ENCODE results near the gene ZNF575.
"Not testable (repeated sequence)": the region's sequence is repeated elsewhere in the genome, so short reads cannot be mapped to it uniquely, and the experiment has no call there.

ZNF575 gene

GRCh38 chr19:43545981-43546380 is 13.0 kb downstream of the ZNF575 start:
- no peak for DNase-seq

- no peak for DNase-seq
Measured at GRCh38 chr19:43546581-43546980, 13.6 kb downstream of the ZNF575 start.

DNA sequence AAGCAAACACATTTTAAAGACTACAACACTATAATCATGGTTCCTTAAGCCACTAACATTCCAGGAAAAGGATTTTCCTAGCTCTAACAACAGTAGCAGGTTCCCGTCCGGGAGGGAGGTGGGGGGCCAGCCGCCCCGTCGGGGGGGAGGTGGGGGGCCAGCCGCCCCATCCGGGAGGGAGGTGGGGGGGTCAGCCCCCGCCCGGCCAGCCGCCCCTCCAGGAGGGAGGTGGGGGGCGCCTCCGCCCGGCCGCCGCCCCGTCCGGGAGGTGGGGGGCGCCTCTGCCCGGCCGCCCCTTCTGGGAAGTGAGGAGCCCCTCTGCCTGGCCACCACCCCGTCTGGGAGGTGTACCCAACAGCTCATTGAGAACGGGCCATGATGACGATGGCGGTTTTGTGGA is 14.9 kb downstream of the ZNF575 start:
- not testable (repeated sequence) for DNase-seq

DNA sequence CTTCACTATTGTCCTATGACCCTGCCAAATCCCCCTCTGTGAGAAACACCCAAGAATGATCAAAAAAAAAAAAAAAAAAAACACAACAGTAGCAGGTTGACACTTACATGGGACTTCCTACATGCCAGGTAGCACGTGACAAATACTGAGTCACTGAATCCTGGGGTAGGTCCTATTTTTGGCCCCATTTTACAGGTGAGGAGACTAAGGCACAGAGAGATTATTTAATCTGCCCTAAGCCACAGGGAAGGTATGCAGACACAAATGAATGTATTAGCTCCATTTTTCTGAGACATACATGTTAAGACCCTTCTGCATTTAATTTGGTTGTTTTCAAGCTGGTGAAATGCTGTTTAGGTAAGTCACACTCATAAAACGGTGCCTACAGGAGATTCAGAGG is 15.7 kb downstream of the ZNF575 start:
- DNase-seq: no peak

GRCh38 chr19:43551399-43552197 is 18.6 kb downstream of the ZNF575 start:
- no peak for DNase-seq

GRCh38 chr19:43552198-43552450 is 19.1 kb downstream of the ZNF575 start:
- DNase-seq: no peak

DNA sequence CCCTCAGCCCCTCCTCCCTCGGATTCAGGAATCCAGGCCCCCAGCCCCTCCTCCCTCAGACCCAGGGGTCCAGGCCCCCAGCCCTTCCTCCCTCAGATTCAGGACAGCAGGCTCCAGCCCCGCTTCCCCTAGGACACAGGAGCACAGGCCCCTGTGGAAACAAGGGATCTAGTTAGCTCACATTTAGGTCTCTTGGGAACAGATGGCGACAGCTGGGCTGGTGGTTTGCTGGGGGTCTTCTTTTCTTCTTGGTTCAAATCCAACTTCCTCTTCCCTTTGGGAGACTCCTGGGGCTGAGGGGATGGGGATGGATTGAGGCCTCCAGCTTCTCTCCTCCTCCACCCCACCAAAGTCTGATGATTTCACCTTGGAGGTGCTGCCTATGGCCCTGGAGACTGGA is 19.6 kb downstream of the ZNF575 start:
- no peak for DNase-seq

DNA sequence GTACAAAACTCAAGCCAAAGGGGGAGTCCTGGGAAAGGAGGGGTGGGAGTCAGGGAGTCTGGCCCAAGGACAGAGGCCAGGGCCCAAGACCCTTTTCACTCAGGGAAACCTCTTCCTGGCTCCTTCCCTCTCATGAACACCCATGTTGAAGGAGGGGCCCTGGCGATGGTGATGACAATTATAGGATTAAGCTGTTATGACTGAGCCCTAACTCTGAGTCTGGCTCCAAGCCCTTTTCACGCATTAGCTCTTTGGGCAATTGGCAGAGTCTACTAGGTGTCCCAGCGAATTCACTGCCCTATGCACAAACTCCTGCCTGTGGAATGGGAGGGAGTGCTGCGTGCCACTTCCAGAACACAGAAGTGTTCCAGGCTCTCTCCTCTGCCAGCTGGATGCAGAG is 20.7 kb downstream of the ZNF575 start:
- no peak for DNase-seq

DNA sequence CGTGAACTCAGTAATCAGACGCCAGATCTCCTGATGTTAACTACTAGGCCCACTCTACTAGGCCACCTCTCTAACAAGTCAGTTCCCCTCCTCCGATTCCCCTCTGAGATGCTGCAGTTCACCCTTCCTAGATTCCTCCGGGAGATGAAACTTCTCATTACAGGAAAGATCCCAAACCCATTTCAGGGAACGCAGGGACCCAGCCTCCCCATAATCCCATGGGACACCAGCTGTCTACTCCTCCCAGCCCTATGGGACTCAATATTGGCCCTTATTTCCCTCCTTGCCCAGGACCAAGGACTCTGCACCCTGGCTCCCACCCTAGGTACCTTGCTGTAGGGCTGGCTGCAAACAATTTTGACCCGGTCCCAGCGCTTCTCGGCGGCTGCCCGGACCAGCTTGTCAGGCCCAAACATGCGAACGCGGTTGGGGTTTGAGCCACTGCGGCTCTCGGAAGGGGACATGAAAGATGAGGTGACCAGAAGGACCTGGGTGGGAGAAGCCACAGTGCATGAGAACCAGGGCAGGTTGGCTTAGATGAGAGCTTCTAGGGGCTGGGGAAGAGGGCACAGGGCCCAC is 21.4 kb downstream of the ZNF575 start:
- no peak for DNase-seq

GRCh38 chr19:43555185-43555770 is 22.3 kb downstream of the ZNF575 start:
- peak; percentile 83 for DNase-seq

GRCh38 chr19:43560687-43561086 is 27.7 kb downstream of the ZNF575 start:
- DNase-seq: peak; percentile 59

- DNase-seq: peak; percentile 52
Measured at GRCh38 chr19:43561139-43561970, 28.4 kb downstream of the ZNF575 start.

DNA sequence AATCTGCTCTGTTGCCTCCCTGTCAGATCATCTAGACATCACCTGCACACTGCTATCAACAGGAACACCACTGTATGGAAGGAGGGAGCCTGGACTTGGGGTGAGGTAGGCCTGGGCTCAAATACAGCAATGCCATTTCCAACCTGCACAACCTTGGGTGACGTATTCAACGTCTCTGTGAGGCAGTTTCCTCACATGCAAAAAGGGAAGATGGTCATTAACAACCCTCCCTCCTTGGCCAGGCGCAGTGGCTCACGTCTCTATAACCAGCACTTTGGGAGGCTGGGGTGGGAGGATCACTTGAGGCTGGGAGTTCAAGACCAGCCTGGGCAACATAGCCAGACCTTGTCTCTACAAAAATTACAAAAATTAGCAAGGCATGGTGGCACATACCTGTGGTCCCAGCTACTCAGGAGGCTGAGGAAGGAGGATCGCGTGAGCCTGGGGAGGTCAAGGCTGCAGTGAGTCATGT is 29.3 kb downstream of the ZNF575 start:
- peak; percentile 9 for DNase-seq

DNA sequence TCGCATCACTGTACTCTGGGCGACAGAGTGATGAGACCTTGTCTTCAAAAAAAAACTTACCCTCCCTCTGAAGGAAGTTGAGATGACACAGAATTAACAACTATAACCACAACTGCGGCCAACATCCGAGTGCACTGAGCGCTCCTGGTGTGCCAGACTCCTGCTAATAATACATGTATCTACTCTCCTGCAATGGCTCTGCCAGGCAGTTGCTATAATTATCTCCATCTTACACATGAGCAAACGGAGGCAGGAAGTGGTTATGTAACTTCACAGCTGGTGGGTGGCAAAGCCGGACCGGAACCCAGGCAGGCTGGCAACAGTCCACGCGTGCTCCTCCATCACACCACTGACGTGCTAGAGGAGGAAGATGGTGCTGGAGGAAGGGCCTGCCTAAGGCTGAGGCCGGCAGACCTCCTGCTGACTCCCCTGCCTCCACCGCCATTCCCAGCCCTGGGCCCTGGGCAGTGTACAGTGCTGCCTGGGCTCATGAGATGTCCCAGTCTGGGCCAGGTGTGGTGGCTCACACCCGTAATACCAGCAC is 29.8 kb downstream of the ZNF575 start:
- peak; percentile 95 for DNase-seq

DNA sequence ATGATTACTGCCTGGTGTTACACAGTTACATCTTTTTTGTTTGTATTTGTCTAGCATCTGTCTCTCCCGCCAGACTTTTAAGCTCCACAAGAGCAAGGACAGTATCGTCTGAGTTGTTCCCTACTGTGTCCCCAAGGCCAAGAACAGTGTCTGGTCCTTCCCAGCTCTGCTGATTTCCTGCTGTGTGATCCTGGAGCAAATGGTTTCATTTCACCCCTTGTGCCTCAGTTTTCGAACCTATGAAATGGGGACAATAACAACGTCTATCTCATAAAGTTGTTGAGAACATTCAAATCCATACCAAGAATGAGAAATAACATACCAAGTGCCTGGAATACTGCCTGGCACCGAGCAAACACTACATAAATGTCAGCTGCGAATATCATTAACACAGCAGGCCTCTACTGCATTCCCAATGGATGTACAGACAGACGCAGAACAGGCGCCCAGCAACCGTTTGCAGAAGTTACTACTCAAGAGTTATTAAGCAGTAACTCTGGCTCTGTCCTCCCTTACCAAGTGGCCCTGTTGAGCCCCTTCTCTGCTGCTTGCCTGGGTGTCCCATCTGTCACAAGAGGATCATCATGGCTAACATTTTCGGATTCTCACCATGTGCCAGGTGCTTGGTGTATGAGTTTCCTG is 30.9 kb downstream of the ZNF575 start:
- no peak for DNase-seq

DNA sequence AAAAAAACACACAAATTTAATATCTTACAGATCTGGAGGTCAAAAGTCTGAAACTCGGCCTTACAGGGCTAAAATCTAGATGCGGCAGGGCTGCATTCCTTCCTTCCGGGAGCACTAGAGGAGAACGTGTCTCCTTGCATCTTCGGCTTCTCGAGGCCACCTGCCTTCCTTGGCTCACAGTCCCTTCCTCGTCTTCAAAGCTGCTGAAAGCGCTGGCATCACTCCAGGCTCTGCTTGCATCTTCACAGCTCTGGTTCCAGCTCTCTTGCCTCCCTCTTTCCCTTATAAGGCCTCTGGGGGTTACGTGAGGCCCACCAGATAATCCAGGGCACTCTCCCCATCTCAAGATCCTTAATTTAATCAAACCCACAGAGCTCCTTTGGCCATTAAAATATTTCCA is 31.8 kb downstream of the ZNF575 start:
- DNase-seq: no peak

DNA sequence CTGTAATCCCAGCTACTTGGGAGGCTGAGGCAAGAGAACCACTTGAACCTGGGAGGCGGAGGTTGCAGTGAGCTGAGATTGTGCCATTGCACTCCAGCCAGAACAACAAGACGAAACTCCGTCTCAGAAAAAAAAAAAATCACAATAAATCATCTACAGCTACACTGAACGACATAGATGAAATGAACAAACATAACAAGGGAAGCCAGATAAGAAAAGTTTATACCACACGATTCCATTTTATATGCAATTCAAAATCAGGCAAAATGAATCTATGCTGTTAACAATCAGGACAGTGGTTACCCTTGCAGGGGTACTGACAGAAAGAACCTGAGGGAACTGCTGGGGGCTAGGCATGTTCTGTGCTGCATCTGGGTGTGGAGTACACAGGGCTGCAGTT is 36.7 kb downstream of the ZNF575 start:
- no peak for DNase-seq

DNA sequence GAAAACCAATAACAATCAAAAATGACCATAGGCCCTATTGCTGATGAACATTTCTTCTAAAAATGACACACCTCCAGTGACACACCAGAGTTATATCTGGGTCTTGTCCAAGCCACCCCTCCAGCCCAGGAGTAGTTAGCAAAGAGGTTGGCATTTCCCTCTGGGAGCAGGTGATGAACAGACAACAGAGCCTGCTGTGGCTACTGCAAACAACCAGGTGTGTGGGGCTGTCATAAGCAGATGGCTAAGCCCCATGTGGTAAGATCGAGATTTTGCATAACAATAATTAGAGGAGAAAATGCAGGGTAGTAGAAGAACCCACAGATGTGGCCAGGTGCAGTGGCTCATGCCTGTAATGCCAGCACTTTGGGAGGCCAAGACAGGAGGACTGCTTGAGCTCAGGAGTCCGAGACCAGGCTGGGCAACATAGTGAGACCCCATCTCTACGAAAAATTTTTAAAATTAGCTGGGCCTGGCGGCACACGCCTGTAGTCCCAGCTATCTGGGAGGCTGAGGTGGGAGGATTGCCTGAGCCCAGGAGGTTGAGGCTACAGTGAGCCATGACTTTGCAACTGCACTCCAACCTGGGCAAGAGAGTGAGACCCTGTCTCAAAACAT is 37.3 kb downstream of the ZNF575 start:
- no peak for DNase-seq

DNA sequence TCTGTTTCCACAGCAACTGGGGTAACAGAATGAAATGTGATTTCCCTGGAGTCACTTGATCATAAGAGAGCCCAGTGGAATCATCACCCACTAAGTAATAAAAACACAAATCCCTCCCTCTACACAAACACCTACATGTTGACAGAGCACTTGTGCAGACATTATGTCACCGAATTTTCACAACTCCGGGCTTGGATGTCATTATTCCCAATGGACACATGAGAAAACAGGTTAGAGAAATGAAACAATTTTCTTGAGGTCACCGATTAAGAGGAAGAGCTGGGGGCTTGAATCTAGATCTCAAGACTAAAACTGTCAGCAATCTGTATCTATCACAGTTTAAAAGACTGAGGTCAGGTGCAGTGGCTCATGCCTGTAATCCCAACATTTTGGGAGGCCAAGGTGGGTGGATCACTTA is 39.2 kb downstream of the ZNF575 start:
- no peak for DNase-seq

GRCh38 chr19:43574424-43575155 is 41.6 kb downstream of the ZNF575 start:
- no peak for DNase-seq

- peak; percentile 99 for DNase-seq
Measured at GRCh38 chr19:43575156-43575950, 42.4 kb downstream of the ZNF575 start, which contains the start of the genes PINLYP and XRCC1. Gene PINLYP, plus strand, starts transcription at chr19:43575801. Its CDS starts 1,391 bp downstream, at chr19:43577192. Gene XRCC1, minus strand, starts transcription at chr19:43575527. Its CDS starts 69 bp downstream, at chr19:43575458.
